ENCODE results near the gene ARHGAP12.

Gene ARHGAP12

DNA sequence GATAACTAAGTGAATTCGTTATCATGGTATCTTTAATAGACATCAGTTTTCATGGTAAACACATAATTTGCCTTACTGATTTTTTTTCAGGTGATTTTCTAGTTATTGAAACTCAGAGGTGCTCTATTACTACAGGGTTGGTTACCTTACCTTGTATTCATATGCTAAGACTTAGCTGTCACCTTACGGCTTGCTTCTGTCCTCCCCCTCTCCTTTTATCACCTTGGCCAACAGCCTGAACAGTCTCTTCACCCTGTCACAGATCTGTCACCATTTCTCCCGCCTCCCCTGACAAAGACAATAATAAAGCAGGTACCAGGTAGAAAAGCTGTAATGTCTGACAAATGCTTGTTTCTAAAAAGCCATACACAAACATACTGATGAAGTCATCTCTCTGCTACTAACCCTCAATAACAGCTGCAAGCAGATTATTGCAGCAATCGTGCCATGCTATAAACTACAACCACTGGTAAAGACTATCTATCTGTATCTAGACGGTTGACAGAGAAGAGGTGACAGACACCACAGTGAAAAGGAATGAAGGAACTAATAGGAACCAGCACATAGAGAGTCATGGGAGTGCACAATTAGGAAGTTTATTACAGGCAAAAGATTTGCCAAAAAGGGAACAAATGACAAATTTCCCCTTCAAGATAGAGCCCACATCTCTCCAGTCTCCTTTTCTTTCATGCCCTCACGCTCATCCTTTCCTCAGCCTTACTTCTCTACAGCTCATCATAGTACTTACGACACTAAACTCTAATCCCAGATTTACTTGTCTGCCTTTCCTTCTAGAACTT is 57.2 kb downstream of the ARHGAP12 start:
- no peak for DNase-seq

DNA sequence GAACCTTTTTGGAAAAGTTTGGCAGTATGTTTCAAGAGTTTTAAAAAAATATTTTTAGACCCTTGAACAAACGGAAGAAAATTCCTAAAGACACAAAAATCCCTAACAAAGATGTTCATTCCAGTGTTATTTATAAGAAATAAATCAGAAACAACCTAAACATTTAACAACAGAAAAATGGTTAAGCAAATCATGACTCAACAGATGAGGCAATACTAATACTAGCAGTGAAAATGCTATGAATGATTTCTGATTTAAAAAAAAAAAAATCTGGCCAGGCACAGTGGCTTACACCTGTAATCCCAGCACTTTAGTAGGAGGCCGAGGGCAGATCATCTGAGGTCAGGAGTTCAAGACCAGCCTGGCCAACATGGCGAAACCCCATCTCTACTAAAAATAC is 61.0 kb downstream of the ARHGAP12 start:
- DNase-seq, result no peak

DNA sequence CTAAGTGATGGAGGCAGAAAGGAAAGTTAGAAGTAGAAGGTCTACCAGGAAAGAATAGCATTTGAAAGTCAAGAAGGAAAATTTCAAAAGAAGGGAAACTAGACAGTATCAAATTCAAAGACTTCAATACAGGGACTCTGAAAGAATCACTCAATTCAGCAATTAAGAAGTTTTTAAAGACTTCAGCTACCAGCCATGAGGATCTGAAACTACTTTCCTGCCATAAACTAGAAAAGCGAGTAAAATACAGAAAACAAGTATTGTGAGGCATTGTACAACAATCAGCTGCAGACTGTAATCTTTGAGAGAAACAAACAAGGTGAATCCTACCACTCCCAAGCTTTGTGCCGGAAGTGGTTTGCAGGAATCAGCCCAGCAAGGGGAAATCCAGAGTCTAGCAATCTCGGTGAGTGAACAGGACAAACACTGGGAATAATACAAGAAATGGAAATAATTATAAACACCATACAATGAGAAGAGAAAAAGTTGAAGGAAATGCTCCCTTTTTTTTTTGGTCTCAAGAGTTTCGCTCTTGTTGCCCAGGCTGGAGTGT is 62.4 kb downstream of the ARHGAP12 start:
- DNase-seq, result no peak

DNA sequence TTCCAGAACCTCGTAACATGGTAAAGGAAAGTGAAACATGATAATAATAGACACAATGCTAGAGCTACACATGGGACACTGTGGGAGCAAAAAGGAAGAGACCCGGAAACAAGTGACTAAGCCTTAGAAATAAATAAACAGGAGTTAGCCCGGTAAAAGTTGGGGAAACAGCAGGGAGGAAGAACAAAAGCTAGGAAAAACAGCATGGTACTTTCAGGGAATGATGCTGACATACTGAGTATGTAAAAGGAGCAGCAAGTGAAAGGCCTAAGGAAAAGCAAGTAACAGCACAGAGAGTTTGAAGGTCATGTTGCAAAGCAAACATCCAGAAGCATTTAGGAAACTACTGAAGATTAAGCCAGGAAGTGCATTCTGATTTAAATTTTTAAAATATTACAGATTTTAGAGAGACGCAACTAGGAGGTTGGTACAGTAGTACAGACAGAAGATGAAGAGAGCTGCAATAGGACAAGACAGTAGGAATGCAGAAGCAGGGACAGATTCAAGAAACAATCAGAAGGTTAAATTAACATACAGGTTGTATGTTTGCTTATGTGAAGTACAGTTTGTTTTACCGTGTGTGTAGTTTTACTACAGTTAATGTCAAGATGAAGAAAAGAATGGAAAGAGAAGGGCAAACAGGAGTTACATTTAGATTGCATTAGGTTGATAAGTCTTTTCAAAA is 63.7 kb downstream of the ARHGAP12 start:
- no peak for DNase-seq

DNA sequence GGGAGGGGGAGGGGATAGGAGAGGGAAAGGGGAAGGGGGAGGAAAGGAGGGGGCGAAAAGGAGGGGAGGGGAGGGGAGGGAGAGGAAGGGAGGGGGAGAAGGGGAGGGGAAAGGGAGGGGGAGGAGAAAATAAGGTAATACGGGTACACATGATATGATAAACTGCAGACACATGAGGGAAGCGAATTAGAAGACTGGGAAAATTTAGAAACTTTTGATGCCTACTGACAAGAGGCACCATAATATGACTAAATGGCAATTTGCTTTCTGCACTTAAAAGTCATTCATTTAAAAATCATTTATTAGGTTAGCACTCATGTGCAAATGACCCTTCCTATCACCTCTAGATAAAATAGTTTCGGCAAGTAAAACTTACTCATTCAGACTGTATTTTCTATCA is 73.6 kb downstream of the ARHGAP12 start:
- no peak for DNase-seq

DNA sequence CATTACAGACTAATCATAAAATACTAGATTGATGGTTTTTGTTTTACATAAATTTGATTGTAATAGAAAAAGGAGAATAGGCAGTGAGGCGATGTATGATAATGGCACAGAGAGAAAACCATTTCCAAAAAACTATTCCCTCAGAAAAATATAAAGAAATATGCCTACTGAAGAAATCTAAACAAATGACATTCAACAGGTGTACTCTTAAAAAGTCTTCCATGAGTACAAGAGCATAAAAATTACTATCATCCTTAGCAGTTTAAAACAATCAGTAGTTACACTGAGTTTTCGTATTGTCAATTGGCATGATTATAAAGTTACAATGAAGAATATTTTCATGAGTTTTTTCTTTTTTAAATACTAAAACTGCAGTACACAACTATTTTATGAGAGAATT is 75.0 kb downstream of the ARHGAP12 start:
- DNase-seq, result no peak

DNA sequence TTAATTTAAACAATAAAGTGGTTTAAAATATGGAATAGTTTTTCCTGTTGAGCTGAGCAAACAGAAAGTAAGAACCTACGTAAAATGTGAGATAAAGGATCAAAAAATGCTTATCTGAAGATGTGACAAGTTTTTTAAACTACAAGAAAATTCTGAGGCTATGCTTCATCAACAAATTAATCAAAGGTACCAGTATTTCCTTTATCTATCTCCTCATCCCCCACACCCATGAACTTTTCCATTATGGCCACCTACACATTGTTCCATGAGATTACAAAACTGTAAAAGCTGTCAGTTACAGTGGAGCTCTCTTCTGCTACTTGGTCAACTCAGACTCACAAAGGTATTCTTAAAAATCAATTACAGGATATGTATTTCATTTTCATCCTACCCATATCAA is 77.4 kb downstream of the ARHGAP12 start:
- no peak for DNase-seq

DNA sequence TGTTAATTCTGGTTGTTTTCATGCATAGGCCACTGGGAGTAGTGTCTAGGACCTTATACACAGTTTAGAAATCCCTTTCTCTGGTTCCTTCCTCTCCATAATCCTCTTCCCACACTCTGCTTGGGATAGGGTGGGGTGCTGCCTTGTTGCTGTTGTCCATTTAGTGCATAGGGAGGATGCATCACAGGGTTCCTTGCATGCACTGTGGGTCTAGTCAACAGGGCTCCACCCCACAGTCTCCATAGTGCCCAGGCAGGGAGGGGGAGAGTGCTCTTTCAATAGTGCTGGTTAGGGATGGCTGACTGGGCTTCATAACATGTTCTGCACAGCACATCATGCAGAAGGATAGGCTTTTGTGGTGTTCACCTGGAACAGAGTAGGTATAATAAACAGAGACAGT is 81.1 kb downstream of the ARHGAP12 start:
- DNase-seq, result no peak

DNA sequence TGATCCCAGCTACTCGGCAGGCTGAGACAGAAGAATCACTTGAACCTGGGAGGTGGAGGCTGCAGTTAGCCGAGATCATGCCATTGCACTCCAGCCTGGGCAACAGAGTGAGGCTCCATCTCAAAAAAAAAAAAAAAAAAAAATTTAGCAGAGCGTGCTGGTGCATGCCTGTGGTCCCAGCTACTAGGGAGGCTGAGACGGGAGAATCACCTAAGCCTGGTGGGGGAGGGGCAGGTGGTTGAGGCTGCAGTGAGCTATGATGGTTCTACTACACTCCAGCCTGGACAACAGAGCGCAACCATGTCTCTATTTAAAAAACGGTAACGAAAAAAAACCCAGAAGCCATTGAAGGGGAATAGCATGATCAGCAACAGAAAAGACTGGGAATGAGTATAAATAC is 89.9 kb downstream of the ARHGAP12 start:
- no peak for DNase-seq

DNA sequence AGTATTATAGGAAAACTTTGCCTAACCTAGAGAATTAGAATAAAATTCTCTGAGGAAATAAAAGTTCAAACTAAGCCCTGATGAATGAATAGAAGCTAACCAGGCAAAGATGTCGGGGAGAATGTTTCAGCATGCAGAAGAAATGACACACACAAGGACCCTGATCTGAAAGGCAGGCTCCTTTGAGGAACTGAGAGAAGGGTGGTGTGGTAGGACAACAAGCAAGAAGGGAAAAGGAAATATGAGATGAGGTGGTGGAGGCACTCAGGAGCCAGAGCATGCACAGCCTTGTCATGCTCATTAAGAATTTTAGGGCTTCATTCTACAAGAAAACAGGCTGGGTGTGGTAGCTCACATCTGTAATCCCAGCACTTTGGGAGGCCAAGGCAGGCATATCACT is 90.6 kb downstream of the ARHGAP12 start:
- no peak for DNase-seq

DNA sequence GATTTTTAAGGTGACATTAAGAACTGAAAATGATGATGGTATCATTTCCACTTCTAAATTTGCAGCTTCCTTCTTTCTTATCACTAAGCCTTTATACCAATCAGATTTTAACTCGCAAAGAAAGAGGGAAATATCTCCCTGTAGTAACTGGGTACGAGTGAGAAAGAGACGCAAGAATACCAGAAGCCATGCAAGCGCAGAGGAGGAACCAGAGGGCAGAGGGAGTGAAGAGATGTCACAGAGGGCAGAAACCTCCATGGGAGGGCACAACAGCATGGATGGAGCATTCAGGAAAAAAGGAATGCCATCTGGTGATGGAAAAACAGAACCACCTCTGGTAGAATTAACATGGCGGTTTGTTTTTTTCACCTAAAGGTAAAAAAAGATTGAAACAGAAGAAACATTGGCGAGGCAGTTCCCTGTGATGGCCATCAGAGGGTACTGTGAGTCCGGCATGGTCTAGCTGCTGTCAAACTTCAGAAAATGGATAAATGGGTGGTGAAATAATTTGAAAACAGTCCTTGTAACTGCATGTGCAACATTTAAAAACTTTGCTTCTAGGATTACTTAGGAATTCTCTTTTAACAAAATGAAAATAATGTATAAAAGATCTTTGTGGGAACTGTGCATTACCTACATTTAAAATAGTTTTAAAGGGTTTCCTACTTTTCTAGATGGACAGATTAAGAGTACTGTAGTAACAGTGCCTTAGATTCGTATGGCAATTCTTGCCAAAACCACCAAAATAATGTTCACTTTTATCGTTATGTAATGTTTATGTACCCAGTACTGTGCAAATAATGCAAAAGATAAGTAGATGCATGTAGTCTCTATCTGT is 91.8 kb downstream of the ARHGAP12 start:
- DNase-seq, result no peak

DNA sequence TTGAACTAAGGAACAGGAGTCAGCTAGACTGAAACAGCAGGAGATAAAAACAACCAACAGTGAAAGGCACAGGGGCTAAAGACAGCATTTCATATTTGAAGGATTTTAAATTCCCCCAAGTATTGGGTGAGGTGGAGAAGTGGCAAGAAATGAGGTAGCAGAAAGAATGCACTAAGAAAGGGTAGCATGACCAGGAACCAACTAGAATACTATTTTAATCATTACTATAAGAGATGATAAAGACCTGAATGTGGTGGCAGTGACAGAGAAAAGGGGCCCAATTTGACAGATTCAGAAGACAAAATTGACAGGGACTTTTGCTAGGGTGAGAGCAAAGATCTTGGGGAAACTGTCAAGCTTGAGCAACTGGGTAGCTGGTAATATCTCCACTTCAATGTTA is 94.9 kb downstream of the ARHGAP12 start:
- no peak for DNase-seq

DNA sequence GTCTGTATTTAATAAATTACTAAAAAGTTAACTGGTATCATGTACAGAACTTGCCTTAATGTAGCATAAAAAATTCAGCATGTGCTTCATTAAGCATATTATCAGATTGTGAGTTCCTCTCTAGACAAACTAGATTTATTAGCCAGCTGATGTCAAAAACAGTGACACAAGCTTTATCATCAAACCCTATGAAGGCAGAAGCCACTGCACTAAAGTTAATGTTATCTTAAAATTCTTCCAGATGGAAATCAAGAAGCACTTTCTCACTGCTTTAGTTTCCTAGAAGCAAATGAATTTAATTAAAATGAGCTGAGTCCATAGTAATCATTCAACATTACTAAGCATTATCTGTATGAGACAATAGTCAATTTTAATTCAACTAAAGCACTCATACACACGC is 96.4 kb downstream of the ARHGAP12 start:
- no peak for DNase-seq

DNA sequence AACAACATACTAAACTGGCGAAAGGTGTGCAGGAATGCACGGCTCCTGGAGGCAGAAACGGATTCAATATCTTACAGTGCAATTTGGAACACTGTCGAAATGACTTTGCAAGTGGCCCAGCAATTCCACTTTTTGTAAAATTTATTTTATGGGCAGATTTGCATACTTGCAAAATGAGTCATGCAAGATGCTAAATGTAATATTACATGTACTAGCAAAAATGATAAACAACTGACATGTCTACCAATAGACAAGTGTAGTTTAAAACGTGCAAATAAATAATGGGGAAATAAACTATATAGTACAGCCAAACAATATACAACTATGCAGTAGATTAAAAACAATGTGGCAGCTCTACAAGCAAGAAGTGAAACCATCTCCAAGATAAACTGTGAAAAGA is 97.7 kb downstream of the ARHGAP12 start:
- no peak for DNase-seq

DNA sequence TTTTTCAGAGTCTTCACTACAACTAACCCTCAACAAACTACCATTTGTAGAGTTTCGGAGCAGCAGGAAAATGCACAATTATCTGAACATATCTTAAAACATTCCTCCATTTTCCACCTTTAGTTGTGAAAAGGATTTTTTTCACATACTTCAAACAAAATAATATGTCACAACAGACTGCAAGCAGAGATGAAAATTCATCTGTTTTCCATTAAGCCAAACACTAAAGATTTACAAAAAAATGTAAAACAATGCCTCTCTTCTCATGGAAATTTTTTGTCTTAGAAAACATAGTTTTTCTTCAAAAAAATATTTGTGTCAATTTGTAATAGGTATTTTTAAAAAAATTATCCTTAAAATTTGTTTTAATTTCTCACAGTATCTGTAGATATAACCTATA is 98.9 kb downstream of the ARHGAP12 start:
- no peak for DNase-seq

DNA sequence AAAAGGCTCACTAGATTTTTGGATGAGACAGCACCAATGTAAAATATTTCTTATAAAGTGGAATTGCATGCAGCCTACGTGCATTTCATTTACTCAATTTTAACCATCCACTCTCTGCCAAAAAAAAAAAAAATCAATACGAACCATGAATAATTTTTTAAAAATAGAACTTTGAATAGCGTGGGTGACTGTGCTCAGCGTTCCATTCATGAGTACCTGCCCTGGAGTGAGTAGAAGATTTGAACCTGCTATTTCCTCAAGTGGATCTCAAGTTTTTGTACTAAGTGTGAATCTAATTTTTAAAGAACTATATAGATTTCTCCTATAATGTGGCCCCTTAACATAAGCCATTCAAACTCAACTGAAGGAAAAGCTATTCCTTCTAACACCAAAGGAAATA is 105.3 kb downstream of the ARHGAP12 start:
- no peak for DNase-seq

DNA sequence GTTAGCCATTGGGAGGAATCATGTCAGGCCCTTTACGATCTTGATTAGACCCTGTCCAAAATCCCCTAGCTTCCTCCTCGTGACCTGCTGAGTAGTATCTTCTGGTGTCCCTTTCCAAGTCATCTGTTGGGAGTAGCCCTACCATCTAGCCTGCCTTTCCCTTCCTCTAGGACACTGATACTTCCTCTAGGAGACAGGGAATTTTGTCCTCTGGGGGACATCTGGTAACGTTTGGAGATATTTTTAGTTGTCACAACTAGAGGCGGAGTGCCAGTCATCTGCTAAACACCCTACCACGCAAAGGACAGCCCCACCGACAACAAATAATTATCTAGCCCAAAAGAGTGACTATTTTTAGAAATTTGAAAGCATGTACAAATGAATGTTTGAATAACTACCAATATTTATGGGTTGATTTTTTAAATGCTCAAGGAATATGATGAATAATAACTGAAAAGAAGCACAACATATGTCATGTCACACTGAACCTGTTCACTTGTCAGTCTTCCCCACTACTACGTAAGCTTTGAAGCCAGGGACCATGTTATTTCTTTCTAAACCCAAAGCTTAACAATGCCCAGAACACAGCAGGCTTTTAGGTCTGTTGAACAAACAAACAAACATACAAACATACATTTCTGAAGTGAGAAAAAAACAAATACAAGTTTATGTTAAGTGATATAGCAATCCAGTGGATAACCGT is 105.9 kb downstream of the ARHGAP12 start:
- no peak for DNase-seq

DNA sequence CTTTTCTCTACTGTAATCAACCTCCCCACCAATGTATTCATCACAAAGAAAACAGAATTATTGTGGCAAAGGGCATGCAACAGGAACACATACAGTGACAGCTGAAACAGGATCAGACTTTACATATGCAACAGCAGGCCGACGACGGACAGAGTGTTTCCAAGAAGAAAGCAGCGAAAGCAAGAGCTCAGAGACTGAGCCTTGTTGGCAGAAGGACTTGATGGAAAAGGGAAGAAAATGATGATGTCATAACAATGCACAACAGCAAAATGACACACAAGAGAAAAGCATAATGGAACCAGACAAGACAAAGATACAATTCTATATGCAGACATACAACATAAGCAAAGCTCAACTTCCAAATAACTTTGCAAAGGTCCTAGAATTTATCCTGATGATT is 106.5 kb downstream of the ARHGAP12 start:
- no peak for DNase-seq

DNA sequence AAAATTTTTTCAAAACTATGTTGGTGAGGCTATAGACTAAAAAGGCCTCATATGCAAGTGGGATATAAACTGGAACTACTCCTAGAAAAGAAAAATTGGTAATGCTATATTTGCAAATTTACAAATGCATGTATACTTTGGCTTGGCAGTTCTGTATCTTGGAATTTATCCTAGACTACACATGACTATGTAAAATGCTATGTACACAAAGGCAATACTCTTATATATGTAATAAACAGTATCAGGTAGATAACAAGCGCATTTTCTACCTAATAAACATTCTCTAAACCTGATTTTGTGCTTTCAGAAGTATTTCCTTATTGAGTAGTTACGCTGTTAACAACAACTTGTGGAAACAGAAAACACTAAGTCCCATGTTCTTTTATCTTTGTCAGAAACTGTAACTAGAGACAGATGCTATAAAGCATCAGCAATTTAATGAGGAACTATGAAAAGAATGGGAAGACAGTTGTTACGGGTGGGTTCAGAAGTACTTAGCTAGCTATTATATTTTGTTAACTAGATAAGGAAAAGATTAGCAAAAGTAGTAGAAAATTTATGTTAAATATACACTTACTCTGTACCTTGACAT is 107.8 kb downstream of the ARHGAP12 start:
- no peak for DNase-seq

DNA sequence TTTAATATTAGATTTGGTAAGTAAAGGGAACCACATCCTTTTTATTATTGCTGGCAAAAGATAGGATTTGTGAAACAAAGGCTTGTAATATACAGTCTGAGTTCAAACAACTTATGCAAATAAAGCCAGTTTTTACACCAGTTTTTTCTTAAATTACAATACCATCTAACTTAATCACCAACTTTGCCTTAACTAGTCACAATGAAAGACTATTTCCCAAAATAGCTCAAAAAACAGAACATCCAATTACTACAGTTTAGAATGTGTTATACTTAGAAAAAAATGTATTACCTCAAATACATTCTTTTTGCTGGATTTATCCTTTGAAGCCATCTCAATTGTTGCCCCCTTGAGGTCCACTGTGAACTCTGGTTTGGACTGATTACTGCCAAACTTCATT is 108.5 kb downstream of the ARHGAP12 start:
- no peak for DNase-seq

DNA sequence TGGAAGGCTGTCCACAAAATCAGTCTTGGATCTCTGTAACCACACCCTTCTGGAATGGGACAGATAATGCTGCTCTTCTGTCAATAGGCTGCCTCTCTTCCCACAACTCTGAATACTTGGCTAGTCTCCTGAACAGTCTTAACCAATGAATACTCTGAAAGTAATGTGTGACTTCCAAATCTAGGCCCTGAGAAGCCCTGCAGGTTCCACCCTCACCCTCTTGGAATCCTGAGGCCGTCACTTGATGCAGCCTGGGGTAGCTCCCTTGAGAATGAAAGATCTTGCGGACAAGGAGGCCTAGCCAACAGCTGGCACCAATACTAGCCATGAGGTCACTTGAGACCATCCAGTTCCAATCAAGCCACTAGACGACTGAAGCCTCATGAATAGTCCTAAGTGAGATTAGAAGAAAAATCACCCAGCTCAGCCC is 109.2 kb downstream of the ARHGAP12 start:
- no peak for DNase-seq

DNA sequence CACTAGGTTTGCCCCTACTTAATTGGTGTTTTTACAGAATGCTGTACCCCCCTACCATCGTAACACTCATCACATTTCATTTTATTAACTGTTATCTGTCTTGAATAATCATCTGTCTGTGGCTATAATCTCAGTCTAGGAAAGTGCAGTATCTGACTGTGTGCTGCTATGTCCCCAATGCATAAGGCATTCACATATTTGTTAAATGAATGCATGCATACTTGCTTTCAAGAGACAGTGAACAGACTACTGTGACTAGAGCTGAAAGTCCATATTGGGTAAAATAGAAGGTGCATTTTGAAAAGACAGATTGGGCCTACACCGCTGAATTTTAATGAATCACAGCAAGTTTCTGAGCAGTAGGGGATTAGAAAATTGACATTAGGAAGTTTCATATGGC is 112.3 kb downstream of the ARHGAP12 start:
- DNase-seq, result no peak
